DOHH2 (cell line): ENCODE results near the gene TSHZ1.

Experiments
- CTCF ChIP-seq: fragments of 200-600 bp; sonication (generic); IDR thresholded peaks from one replicate; pipeline ENCODE4 v1.5.1; 2014; ENCODE audit warnings: antibody characterized with exemption, mild to moderate bottlenecking, low read depth, low read length; ENCODE audit not compliant: poor library complexity, severe bottlenecking
- EZH2phosphoT487 ChIP-seq: fragments of 200-600 bp; sonication (generic); IDR thresholded peaks from 2 replicates; pipeline ENCODE4 v1.6.1; 2017; ENCODE audit warnings: borderline replicate concordance, mild to moderate bottlenecking, antibody characterized with exemption, low read length, moderate library complexity, mixed read lengths

- no peak for TF ChIP-seq CTCF
- TF ChIP-seq EZH2phosphoT487: no peak
Measured at GRCh38 chr18:75213611-75214331, 3.2 kb downstream of the TSHZ1 start.
